Putamen (tissue), 1 donor: ENCODE results near the gene AGAP1.

Source experiments
- DNase-seq: peaks from one replicate; pipeline ENCODE4 v3.0.0-alpha.2; 2016; ENCODE audit warnings: low spot score

Gene AGAP1

DNA sequence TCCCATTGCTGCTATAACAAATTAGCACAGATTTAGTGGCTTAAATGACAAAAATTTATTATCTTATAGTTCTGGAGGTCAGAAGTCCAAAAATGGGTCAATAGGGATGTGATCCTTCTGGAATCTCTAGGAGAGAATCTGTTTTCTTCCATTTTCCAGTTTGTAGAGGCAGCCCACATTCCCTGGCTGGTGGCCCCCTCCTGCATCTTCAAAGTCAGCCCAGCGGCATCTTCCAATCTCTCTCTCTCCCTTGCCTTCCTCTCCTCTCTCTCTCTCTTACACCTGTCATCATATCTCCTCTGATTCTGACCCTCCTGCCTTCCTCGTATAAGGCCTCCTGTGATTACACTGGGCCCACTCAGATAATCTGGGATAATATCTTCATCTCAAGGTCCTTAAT is 3.9 kb upstream of the AGAP1 start:
- DNase-seq = no peak

DNA sequence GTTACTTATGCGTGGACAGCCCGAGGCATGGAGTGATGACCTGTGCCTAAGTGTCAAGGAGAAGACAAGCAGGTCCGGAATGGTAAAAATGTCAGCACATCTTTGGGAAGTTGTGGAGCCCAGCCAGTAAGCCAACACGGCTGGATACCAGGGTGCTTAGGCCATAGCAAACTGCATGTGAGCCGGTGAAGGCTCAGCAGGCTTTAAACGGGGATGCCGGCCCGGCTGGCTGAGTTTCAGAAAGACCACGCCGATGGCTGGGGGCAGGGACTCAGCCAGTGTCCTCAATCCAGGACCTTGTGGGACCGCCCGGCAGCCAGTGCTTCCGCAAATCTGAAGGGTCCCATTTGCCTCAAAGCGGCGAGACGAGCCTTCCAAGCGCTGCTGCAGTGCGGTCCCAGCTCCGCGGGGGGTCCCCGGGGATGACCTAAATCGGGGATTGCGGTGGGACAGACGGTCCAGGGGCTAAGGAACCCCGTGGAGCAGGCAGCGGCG is 946 bp upstream of the AGAP1 start:
- DNase-seq = no peak

DNA sequence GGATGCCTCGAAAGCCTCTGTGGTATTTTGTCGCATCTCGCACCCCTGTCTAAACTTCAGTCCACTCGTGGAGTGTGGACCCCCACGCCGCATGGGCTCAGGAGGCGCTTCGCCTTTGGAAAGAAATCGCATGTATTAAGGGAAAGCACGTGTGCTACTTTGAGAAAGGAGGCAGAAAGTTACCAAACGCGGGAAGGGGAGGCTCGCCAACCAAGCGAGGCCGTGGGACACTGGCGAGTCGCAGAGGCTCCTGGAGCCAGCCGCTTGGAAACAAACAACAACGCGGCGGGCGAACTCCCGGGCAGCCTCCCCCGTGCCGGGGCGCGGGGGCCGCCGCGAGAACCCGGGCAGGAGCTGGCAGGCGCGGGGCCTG is 455 bp upstream of the AGAP1 start:
- no peak for DNase-seq

DNA sequence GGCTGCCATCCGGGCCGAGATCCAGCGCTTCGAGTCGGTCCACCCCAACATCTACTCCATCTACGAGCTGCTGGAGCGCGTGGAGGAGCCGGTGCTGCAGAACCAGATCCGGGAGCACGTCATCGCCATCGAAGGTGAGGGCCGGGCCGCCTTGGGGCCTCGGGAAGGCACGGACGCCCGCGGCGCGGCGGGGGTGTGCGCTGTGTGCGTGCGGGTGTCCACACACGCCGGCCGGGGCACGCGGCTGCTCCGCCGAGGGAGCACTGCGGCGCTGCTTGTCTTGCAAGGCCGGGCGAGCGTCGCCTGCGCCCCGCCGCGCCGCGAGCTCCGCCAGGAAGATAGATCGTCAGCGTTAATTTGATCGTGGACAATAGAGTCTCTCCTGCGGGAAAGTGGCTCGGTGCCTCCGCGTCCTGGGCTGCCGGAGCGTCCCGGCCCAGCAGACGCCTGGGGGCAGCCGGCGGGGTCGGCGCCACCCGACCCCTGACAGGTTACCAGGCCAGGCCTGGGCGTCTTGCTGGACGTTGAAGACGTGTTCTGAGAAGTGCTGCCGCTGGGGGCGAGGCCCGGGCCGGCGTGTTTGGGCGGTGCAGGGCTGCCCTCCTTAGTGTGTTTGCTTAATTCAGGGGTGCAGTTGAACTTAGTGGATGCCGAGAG is 1.0 kb downstream of the AGAP1 start:
- DNase-seq = no peak

DNA sequence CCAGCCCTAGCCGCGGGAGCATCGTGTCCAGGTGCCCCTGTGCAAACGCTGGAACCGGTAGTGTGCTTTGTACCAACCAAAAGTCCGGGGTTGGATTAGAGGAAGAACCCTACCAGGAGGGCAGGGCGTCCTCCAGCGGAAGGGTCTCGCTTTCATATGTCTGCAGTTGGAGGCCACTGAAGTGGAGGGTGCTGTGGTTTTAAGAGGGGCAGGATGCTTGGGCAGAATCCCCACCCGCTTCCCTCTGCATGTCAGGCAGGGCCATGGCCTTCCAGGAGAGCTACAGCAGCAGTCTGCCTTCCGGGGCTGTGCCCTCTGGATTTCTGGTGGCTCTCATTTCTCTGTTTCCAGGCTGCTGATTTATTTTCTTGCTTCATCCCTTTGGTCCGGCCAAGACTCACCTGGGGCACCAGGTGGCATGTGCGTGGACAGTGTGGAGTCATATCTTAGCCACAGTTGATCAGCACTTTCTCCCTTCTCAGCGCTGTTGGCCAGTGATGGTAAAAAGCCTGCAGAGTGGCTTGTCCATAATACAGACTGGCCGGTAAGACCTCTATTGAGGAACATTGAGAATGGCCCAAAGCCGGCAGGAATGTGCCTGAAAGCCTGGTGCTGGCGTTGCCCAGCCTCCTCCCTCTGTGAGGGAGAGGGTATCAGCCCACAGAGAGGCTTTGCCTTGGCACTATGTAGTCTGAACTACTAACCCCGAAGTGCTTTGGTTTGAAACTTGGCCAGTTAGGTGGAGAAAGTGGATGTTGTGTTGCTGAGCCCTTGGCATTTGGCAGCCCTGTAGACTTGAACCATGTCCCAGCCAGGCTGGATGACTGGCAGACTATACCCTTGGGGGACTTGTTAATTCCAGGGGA is 1.8 kb downstream of the AGAP1 start:
- DNase-seq = no peak

DNA sequence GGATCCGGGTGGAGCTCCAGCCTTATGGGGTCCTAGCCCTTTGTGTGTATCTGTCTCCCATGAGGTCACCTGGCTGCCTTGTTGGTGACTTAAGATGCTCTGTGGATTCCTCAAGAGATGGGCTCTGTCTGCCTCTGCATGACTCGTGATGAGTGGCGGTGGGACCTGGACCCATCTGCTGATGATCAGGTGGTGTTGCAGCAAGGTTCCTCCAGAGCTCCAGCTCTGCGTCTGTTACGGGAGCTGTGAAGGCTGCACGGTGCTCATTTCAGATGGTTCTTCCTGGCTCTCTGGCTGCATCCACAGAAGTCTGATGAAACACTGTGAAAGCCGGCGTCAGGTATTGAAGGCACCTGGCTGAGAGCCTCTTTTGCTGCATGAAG is 2.4 kb downstream of the AGAP1 start:
- DNase-seq = no peak

DNA sequence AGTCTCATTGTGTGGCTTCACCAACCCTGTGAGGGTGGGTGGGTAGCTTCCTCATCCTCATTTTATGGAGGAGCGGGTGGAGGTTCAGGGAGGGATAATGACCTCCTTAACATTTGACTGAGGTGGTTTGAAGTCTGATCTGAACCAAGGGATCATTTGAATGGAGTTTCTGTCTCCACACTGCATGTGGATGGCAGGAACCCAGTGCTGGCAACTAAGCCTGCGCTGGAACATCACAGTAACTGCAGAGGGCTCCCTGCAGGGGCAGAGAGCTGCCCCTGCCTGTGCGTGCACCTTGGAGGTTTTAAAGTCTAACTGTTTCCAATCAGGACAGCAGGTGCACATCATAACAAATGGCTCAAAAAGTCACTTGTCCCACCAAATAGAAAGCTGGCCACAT is 3.3 kb downstream of the AGAP1 start:
- DNase-seq = no peak

DNA sequence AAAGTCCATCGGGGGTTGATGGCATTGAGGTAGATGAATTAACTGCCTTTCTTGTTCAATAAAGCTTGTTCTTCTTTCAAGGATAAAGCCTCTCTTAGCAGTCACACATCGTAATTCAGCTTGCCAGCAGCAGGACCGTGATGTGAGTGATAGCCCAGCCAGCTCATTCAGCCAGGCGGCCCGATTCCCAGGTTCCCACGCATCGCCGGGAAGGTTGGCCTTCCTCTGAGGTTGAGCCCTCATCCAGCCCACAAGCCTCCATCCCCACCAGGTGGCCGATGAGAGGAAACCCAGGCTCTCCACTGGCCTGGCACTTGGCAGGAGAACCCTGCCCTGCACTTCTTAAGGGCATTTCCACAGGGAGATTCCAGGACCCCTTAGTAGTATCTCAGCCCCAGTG is 4.7 kb downstream of the AGAP1 start:
- no peak for DNase-seq

DNA sequence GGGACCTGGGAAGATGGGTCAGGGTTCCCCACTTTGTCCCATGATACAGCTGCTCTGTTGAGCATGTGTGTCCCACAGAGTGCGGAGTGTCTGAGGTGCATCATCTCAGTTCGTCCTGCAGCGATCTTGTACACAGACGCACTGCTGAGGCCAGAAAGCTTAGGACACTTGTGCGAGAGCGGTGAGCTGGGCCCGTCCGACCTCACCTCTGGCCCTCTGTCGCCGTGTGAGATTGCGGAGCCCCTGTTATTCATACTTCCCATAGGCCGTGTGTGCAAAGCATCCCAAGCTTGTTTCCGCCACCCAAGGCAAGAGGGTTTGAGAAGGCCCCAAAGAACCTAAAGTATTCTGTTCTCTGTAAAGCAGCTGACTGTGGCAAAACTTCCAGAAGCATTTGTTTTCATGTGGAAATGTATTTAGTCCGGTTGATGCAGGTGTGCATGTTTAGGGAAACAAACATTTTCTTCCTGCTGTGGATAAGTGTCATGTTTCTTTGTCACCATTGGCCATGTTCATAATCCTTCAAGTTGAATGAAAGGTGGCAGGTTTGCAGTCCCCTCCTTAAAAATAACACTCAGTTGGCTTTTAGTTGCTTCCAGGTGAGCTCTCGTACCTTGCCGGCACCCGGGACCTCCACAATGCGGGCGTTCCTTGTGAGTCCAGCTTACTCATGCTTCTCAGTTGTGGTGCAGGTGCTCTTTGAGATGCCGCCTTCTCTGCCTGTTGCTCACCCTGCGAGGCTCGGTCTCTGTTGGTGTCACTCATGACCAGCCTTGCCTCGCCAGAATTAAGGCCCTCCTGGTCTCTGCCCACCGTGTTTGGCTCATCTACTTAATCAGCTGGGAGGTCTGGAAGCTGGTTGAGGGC is 5.3 kb downstream of the AGAP1 start:
- no peak for DNase-seq

DNA sequence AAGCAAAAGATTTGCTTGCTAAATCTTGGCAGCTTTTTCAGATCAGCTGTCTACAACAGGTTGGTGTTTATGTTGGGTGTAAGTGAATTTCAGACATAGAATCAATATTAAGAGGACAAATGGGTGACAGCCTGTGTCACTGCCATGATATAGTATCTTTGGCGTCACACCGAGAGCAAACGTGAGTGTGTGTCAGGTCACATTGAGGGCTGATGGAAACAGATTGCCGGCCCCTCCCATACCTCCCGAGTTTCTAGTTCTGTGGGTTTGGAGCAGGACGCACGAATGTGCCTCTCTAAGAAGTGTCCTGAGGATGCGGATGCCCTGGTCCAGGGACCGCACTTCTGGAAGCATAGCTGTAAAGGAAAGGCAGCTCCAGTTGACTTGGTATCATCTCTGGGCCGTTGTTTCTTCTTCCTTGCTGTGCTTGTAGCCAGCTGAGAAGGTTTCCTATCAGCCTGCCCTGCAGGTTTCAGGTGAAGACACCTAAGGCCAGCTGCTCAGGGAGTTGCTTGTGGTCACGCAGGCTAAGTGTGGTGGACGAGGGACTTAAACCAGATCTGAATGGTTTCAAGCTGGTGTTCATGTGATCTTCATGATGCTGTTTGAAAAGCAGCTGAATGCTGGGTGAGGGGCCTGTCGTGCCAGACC is 6.4 kb downstream of the AGAP1 start:
- no peak for DNase-seq

DNA sequence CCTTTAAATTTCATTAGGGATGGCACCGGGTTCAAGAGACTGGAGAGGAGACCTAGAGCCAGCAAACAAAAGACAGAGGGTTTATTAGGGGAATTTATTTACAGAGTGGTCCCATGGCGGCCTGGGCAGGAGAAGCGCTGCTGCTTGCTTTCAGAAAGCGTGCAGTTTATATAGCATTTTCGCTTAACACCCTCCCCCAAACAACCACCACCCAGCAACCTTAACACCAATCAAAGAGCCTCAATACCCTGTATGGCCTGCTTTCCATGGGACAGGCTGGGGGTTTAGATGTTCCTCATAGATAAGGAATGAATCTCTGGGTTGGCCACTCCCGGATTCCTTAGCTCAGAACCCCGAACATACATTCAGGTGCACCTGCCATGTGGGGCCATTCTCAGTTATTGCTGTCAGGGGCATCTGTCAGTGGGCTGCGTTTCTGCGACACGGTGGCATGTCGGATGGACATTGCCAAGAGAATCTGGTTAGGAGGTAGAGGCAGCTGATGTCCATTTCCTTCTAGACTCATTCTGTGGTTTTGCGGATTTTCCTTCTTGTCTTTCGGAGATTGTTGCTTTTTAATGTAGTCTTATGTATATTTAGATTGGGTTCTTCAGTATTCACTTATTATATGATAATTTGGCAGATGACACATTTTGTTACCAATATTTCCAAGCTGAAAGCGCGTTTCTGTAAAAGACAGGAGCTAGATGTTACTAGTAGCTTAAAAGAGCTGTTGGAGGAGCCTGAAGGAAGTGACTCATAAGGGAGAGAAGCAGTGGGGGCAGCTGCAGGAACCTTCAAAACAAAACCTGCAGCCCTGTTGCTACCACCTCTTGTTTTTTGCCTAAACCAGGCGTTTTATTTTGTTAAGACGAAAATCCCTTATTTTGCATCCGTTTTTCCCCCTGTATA is 7.2 kb downstream of the AGAP1 start:
- no peak for DNase-seq

DNA sequence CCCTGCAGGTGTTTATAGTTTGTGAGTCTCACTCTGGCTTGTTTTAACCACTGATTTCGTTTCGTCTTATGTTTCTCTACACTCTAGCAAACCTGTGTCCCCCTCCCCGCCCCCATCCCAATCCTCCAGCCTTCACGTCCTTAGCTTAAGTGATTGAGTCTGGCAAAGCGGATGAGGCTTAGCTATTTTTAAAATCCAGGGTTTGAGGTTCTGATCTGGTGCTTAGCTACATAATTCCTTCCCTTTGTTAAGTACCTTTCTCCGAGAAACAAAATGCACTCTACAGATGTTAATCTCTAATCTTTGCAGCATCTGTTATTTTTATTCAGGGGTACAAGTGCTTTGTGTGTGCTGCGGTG is 7.8 kb downstream of the AGAP1 start:
- DNase-seq = no peak

DNA sequence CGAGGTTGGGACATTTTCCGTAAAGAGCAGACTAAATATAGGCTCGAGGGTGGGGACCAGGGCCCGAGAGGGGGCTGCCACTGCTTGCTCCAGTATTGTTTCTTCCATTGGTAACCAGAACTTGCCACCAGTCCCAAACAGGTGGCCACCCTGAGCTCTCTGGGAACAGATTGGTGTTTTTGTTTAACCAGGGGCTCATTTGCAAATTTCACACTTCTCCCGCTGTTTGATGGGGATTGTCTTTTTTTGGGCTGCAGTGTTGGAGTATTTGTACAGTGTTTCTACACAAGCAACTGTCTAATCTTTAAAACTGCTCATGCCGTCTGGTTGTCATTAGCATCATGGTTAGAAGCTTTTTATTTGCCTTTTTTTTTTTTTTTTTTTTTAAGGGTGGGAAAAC is 8.5 kb downstream of the AGAP1 start:
- no peak for DNase-seq

DNA sequence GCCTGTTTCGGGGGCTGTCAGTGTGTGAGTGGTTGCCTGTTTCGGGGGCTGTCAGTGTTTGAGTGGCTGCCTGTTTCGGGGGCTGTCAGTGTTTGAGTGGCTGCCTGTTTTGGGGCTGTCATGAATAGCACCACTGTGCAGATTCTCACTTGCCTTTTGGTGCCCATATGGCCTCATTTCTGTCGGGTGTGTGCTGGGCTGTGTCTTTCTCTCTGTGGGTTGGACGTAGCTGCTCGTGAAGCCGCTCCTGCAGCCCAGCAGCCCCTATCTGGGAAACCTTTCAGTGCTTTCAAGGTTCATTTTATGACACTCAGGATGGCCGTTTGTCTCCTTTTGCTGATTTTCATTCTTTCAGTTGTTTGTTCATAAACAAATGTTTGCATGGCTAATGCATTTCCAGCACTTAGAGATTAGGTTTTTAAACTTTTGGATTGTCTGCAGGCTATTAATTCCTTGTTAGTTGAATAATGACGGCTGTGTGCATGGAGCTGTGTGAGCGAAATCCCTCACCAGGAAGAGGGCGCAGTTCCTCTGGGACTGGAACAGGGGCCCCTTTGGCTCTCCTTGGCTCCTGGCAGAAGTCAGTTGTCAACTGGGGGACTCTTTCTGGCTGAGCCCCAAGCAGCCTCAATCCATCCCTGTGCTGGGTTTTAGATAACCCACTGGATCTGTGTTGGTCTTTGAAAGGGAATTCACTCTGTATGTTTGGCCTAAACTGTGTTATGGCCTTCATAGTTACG is 10.8 kb downstream of the AGAP1 start:
- DNase-seq = no peak

DNA sequence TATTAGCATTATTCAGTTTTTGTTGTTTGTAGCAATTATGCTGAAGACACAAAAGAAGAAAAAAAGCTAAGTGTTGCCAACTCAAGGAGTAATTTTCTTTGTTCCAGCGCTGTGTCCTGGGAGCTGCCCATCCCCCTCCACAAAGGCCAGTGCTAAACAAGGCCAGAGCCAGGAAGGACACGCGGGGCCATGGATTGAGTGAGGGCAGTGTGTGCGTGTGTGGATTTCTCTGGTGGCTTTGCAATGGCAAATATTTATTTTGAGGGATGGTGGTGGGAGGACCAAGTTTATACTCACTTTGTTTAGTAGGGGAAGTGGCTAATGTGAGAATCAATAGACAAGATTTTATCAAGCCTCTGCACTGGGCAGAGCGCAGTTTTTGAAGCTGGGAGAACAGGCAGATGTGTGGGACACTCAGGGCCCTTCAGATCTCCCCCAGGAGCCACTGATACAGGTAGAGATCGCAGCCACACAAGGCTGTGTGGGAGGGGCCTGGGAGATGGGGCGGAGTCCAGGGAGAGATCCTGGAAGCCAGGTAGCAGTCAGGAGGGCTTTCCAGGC is 11.4 kb downstream of the AGAP1 start:
- DNase-seq = no peak

DNA sequence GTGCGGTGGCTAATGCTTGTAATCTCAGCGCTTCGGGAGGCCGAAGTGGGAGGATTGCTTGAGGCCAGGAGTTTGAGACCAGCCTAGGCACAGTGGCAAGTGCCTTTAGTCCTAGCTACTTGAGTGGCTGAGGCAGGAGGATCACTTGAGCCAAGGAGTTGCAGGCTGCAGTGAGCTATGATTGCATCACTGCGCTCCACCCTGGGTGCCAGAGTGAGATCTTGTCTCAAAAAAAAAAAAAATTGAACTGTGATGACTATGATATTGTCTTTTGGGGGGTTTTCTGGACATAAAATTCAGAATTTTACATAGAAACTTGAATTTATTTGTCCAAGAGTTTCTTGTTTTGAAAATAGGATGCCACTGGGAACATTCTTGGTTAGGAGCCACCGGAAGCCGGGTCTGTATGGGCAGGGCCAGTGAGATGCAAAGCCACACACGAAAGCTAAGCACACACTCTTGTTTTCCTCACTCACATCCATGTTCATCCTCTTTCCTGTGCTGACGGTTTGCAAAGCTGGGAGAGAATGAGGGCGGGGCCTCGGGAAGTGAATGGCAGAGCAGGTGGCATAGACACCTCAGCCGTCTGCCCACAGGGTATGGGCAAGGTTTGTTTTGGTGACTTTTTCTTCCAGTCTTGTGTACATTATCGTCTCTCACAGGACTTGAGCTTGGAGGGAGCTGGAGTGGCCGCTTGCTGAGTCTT is 12.6 kb downstream of the AGAP1 start:
- no peak for DNase-seq

DNA sequence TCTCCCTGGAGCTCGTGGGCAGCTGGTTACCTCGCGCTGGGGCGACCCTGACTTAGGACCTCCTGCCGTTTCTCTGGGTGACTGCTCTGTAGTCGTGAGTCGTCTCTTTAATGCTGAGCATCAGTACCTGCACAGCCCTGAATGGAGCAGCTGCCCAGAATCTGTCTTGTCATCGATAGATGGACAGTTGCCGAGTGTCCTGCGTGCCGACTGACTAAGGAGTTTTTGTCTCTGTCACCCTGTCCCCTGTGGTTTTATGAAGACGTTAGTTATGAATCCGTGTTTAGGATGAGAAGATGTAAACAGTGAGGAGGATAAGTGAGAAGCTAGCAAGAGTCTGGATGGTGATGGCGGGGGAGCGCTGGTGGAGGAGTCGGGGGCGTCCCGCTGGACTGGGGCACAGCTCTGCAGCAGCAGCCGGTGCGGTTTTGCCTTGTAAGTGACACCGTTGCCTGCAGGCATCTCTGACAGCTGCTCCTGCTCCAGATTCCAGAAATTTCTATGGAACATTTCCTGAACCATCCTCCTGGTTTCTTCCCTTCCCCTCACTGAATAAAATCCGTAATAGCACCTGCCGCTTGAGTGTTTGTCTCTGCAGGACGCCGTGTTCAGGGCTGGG is 13.3 kb downstream of the AGAP1 start:
- DNase-seq = no peak

DNA sequence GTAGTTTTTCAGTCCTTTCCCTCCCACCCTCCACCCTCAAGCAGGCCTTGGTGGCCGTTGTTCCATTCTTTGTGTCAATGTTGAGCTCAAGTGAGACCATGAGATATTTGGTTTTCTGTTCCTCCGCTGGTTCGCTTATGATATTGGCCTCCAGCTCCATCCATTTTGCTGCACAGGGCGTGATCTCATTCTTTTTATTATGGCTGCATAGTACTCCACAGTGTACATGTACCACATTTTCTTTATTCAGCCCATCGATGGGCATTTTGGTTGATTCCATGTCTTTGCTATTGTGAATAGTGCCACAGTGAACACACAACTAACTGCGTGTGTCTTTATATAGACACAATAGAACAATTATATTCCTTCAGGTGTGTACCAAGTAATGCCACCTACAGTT is 14.1 kb downstream of the AGAP1 start:
- no peak for DNase-seq
